Naive B cell (primary cell): ENCODE results near the gene OSGEP. TPM values are rescaled to one million over a fixed set of nuclear protein-coding genes. Genes with fewer than 3 reads are reported as not detected.
"Not testable (repeated sequence)": the region's sequence is repeated elsewhere in the genome, so short reads cannot be mapped to it uniquely, and the experiment has no call there.

Experiments used
- ATAC-seq, 2 donors: fragments of 150-1000 bp; cut with Tn5 transposase; 2 replicates each; pipeline ENCODE4 v1.10.0; 2021; ENCODE audit warnings: low read depth in 2 of 2, mild to moderate bottlenecking in 2 of 2, moderate library complexity in 2 of 2
- DNase-seq: peaks from one replicate; pipeline ENCODE4 v3.0.0; 2022
- H3K27ac Mint-ChIP-seq, 6 donors: one replicate each; pipeline ENCODE4 v1.8.0; 2020 to 2022; ENCODE audit warnings: mild to moderate bottlenecking in 6 of 6, mixed read lengths in 6 of 6, moderate library complexity in 5 of 6, inconsistent platforms in 2 of 6
- H3K27me3 Mint-ChIP-seq, 3 donors: one replicate each; pipeline ENCODE4 v1.8.0; 2021 to 2022; ENCODE audit warnings: mixed read lengths in 3 of 3, mild to moderate bottlenecking in 1 of 3
- H3K36me3 Mint-ChIP-seq, 2 donors: one replicate each; pipeline ENCODE4 v1.8.0; 2020 to 2022; ENCODE audit warnings: mixed read lengths in 2 of 2, inconsistent platforms in 1 of 2, mild to moderate bottlenecking in 1 of 2
- H3K4me1 Mint-ChIP-seq, 3 donors: one replicate each; pipeline ENCODE4 v1.8.0; 2020 to 2022; ENCODE audit warnings: mixed read lengths in 3 of 3, inconsistent platforms in 1 of 3, mild to moderate bottlenecking in 1 of 3, moderate library complexity in 1 of 3
- H3K4me3 Mint-ChIP-seq, 8 donors: one replicate each; pipeline ENCODE4 v1.8.0; 2020 to 2022; ENCODE audit warnings: mild to moderate bottlenecking in 8 of 8, mixed read lengths in 8 of 8, moderate library complexity in 8 of 8, inconsistent platforms in 2 of 8
- H3K9me3 Mint-ChIP-seq, 7 donors: one replicate each; pipeline ENCODE4 v1.8.0; 2020 to 2022; ENCODE audit warnings: mixed read lengths in 7 of 7, mild to moderate bottlenecking in 5 of 7, inconsistent platforms in 2 of 7, moderate library complexity in 1 of 7
- polyA plus RNA-seq, 6 donors: library from polyadenylated mRNA; unstranded; fragments of 300-500 nt; fragmentation: Illumina TruSeq; gene quantifications; one replicate each; pipeline ENCODE4 v1.2.3, GENCODE V29; 2021; ENCODE audit warnings: low read depth in 6 of 6

OSGEP gene
- polyA plus RNA-seq, 6 donors from 2014 or later, result 57.5 to 87.9 (median 67.4) TPM

DNA sequence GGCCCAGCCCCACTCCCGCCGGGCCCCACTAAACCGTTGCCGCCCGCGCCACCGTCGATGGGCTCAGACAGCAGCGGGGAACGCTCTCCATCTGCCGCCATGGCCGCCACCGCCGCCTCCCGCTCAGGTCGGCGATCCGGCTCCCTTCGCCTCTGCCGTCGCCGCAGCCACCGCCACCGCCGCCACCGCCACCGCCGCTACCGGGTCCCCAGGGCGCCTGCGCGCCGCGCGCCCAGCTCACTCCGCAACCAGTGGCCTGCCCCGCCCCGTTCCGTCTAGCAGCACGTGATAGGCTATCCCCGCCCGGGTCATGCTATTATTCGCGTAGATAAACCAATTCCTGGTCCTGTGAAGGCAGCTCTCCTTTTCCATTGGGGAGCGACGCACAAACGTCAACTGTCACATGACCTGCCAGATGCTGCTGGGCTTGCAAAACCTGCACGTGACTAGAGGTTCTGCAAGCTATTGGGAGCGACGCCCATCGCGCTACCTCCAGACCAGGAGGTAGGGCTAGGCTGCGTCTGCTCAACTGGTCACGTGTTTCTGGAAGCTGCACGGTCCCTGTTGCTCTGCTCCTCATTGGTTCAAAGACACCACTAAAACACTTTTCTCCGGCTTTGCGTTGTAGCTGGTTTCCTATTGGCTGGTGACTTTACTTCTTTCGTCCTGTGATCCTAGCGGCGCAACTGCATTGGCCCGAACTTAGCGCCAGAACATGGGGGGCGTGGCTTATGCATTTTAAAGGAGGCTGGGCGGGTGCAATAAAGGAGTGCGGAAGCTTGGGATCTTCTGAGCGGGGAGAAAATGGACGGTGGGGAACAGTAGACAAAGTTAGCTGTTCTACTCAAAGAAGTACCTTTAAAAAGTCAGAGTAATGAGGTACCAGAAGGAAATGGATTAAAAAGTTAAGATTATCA is 6.9 kb upstream of the OSGEP start, which contains the start of gene PIP4P1:
Gene PIP4P1 (minus strand): TSS at position 210 of the 917 bp plus-strand sequence. CDS start 109 bp downstream, at position 101.
- Mint-ChIP-seq H3K9me3 (peaks cover 0 to 5% (median 0%) of the 10 kb centered on the region in 7 donors), H3K4me3 (peak within 1 kb of the TSS; percentile 89 to 98 (median 94)), H3K27me3 (no peaks in the 10 kb centered on the region), H3K4me1 (peaks cover 41 to 55% (median 43%) of the 10 kb centered on the region in 3 donors), H3K36me3 (peaks cover 11 to 19% of the 10 kb centered on the region in 2 donors), H3K27ac (peak within 1 kb of the TSS; percentile 98 to 100 (median 99))
- DNase-seq (peak; percentile 99), ATAC-seq (peak; percentile 74 to 76)

DNA sequence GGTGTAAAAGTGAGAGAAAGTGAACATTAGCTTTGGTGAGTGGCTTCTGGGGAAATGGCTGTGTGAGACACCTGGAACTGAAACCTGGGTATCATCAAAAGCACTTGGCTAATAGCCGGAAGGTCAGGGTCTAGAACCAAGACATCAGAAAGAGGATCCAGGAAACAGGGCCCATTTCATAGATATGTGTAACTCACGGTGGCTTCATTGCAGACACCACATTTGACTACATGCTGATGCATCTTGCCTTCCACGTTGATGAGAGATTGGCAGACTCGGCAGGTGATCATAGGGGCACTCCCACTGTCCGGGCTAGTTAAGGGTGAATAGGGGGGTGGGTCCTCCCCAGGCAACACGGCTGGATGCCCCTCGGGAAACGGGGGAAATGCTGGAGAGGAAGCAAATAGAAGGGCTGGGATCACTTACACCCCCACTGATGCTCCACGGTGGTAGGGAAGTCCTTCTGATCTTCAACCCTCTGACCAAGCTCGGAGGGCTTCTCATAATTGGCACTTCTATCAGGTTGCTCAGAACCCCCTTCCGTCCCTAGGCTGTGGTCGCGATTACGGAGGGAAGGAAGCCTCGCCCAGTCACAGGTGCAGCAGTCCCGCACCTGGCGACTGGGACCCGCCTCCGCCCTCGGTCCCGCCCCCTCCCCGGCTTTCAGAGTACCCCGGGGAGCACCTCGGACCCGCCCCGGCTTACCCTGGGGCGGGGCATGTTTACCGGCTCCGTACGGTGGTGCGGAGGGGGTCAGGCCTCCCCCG is 6.0 kb upstream of the OSGEP start:
- ATAC-seq (peak; percentile 48 to 51), DNase-seq (peak; percentile 87)
- H3K36me3 Mint-ChIP-seq, result peaks cover 11 to 19% of the 10 kb centered on the region in 2 donors
- peaks cover 0 to 5% (median 0%) of the 10 kb centered on the region in 7 donors for H3K9me3 Mint-ChIP-seq
- H3K4me1 Mint-ChIP-seq, result peaks cover 41 to 55% (median 43%) of the 10 kb centered on the region in 3 donors
- peak overlapping the region; percentile 98 to 100 (median 99) for H3K27ac Mint-ChIP-seq
- H3K4me3 Mint-ChIP-seq, result peak overlapping the region; percentile 89 to 98 (median 94)
- H3K27me3 Mint-ChIP-seq, result no peaks in the 10 kb centered on the region

GRCh38 chr14:20458031-20458789 is 3.6 kb upstream of the OSGEP start:
- H3K4me1 Mint-ChIP-seq, result peaks cover 27 to 41% (median 28%) of the 10 kb centered on the region in 3 donors
- peaks cover 11 to 19% of the 10 kb centered on the region in 2 donors for H3K36me3 Mint-ChIP-seq
- H3K27ac Mint-ChIP-seq, result peak overlapping the region in 2 of 6 donors; percentile 85 to 99
- DNase-seq, result no peak
- no peak for ATAC-seq
- H3K27me3 Mint-ChIP-seq, result no peaks in the 10 kb centered on the region
- peak overlapping the region in 2 of 8 donors; percentile 41 to 92 for H3K4me3 Mint-ChIP-seq
- H3K9me3 Mint-ChIP-seq, result peaks cover 0 to 5% (median 0%) of the 10 kb centered on the region in 7 donors

GRCh38 chr14:20456971-20457370 is 2.4 kb upstream of the OSGEP start:
- Mint-ChIP-seq H3K27me3 (no peaks in the 10 kb centered on the region), H3K9me3 (peaks cover 0 to 4% (median 0%) of the 10 kb centered on the region in 7 donors), H3K36me3 (peaks cover 11 to 25% of the 10 kb centered on the region in 2 donors), H3K4me3 (peak overlapping the region in 3 of 8 donors; percentile 23 to 50 (median 45)), H3K4me1 (peaks cover 30 to 46% (median 31%) of the 10 kb centered on the region in 3 donors), H3K27ac (peak overlapping the region in 4 of 6 donors; percentile 11 to 81 (median 30))
- DNase-seq, result no peak
- ATAC-seq, result no peak

- Mint-ChIP-seq H3K36me3 (peaks cover 13 to 28% of the 10 kb centered on the region in 2 donors), H3K4me3 (no peak overlapping the region), H3K4me1 (peaks cover 23 to 43% (median 24%) of the 10 kb centered on the region in 3 donors), H3K27ac (no peak overlapping the region), H3K27me3 (no peaks in the 10 kb centered on the region), H3K9me3 (no peaks in the 10 kb centered on the region)
- DNase-seq, result no peak
- peak; percentile 49 to 59 for ATAC-seq
Measured at GRCh38 chr14:20455355-20456300, 1.0 kb upstream of the OSGEP start.

GRCh38 chr14:20452831-20453230 is 1.8 kb downstream of the OSGEP start:
- Mint-ChIP-seq H3K36me3 (peaks cover 23 to 28% of the 10 kb centered on the region in 2 donors), H3K4me1 (peaks cover 4 to 21% (median 20%) of the 10 kb centered on the region in 3 donors), H3K27ac (peak overlapping the region in 2 of 6 donors; percentile 5 to 79), H3K4me3 (peak overlapping the region in 5 of 8 donors; percentile 17 to 82 (median 57))
- not testable (repeated sequence) for DNase-seq, ATAC-seq, H3K27me3 Mint-ChIP-seq, H3K9me3 Mint-ChIP-seq

GRCh38 chr14:20446889-20447288 is 7.7 kb downstream of the OSGEP start:
- Mint-ChIP-seq H3K36me3 (peaks cover 22 to 44% of the 10 kb centered on the region in 2 donors), H3K4me1 (peaks cover 3 to 21% (median 8%) of the 10 kb centered on the region in 3 donors), H3K27ac (peak overlapping the region in 1 of 6 donors; percentile 77), H3K9me3 (no peaks in the 10 kb centered on the region), H3K4me3 (no peak overlapping the region), H3K27me3 (no peaks in the 10 kb centered on the region)
- no peak for ATAC-seq
- no peak for DNase-seq

GRCh38 chr14:20443650-20444049 is 11.0 kb downstream of the OSGEP start:
- H3K27ac Mint-ChIP-seq, H3K27me3 Mint-ChIP-seq, DNase-seq, ATAC-seq, H3K9me3 Mint-ChIP-seq, H3K4me3 Mint-ChIP-seq: not testable (repeated sequence)
- peaks cover 35 to 46% (median 37%) of the 10 kb centered on the region in 3 donors for H3K4me1 Mint-ChIP-seq
- H3K36me3 Mint-ChIP-seq, result peaks cover 10 to 37% of the 10 kb centered on the region in 2 donors

GRCh38 chr14:20441461-20441860 is 13.2 kb downstream of the OSGEP start:
- peak overlapping the region in 3 of 8 donors; percentile 52 to 72 (median 64) for H3K4me3 Mint-ChIP-seq
- H3K9me3 Mint-ChIP-seq, result peaks cover 0 to 6% (median 0%) of the 10 kb centered on the region in 7 donors
- no peak for ATAC-seq
- DNase-seq, result no peak
- H3K27ac Mint-ChIP-seq, result peak overlapping the region in 4 of 6 donors; percentile 18 to 83 (median 58)
- peaks cover 55 to 59% (median 57%) of the 10 kb centered on the region in 3 donors for H3K4me1 Mint-ChIP-seq
- peaks cover 5 to 22% of the 10 kb centered on the region in 2 donors for H3K36me3 Mint-ChIP-seq
- H3K27me3 Mint-ChIP-seq, result no peaks in the 10 kb centered on the region

- Mint-ChIP-seq H3K36me3 (peaks cover 5 to 22% of the 10 kb centered on the region in 2 donors), H3K27me3 (no peaks in the 10 kb centered on the region), H3K27ac (peak overlapping the region; percentile 28 to 92 (median 78)), H3K9me3 (peaks cover 0 to 6% (median 0%) of the 10 kb centered on the region in 7 donors), H3K4me3 (peak overlapping the region; percentile 49 to 87 (median 64)), H3K4me1 (peaks cover 58 to 63% (median 61%) of the 10 kb centered on the region in 3 donors)
- ATAC-seq, result peak; percentile 62 to 78
- no peak for DNase-seq
Measured at GRCh38 chr14:20440882-20441281, 13.7 kb downstream of the OSGEP start.

DNA sequence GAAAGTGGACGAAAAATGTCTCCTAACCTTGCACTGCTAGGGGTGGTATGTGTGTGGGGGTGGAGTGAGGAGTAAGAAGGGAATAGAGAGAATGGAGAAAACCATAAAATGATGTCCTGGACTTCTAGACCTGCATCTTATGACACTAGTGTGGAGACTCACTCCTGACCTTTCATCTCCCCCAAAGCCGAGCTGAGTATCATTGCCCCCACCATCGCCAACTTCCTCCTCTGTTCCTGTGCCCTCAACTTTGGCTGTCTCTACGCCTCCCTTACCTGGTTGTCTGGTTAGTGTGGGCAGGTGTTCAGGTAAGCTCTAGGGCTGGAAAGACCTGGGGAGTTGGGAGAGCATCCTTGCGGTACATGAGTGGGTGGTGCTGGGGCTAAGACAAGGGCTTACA is 14.1 kb downstream of the OSGEP start:
- DNase-seq, result no peak
- Mint-ChIP-seq H3K27me3 (no peaks in the 10 kb centered on the region), H3K4me1 (peaks cover 63 to 67% (median 63%) of the 10 kb centered on the region in 3 donors), H3K27ac (peak overlapping the region in 5 of 6 donors; percentile 19 to 92 (median 76)), H3K36me3 (peaks cover 5 to 22% of the 10 kb centered on the region in 2 donors), H3K9me3 (peaks cover 0 to 6% (median 0%) of the 10 kb centered on the region in 7 donors), H3K4me3 (peak overlapping the region in 6 of 8 donors; percentile 51 to 87 (median 65))
- peak in 1 of 2 donors; percentile 17 for ATAC-seq
